Measurements from ENCODE around the gene POLD3.

The POLD3 gene

GRCh38 chr11:74551754-74552145 is 40.6 kb upstream of the POLD3 start:
- TF ChIP-seq TAF1 (IDR thresholded peaks at IDR 0.05; ENCODE audit: borderline replicate concordance, insufficient read depth, low read length) (no peak), POLR2AphosphoS5 (IDR thresholded peaks at IDR 0.05; ENCODE audit: low read depth, low read length) (no peak), SIN3A (IDR thresholded peaks at IDR 0.05; ENCODE audit: borderline replicate concordance, insufficient read depth, low read length) (no peak), FOXP2 (optimal IDR thresholded peaks at IDR 0.05; ENCODE audit: borderline replicate concordance, extremely low read depth, extremely low read length, insufficient read depth) (no peak), REST (IDR thresholded peaks at IDR 0.05; ENCODE audit: insufficient read depth in 1 of 2, low read depth in 2 of 2, low read length in 2 of 2) (no peak)

- no peak for TF ChIP-seq TAF1 (IDR thresholded peaks at IDR 0.05; ENCODE audit: borderline replicate concordance, insufficient read depth, low read length)
- TF ChIP-seq SIN3A (IDR thresholded peaks at IDR 0.05; ENCODE audit: borderline replicate concordance, insufficient read depth, low read length): no peak
- TF ChIP-seq FOXP2 (optimal IDR thresholded peaks at IDR 0.05; ENCODE audit: borderline replicate concordance, extremely low read depth, extremely low read length, insufficient read depth): no peak
- TF ChIP-seq POLR2AphosphoS5 (IDR thresholded peaks at IDR 0.05; ENCODE audit: low read depth, low read length): no peak
- no peak for TF ChIP-seq REST (IDR thresholded peaks at IDR 0.05; ENCODE audit: insufficient read depth in 1 of 2, low read depth in 2 of 2, low read length in 2 of 2)
Measured at GRCh38 chr11:74557526-74557925, 34.9 kb upstream of the POLD3 start.

- TF ChIP-seq SIN3A (IDR thresholded peaks at IDR 0.05; ENCODE audit: borderline replicate concordance, insufficient read depth, low read length): no peak
- no peak for TF ChIP-seq POLR2AphosphoS5 (IDR thresholded peaks at IDR 0.05; ENCODE audit: low read depth, low read length)
- TF ChIP-seq FOXP2 (optimal IDR thresholded peaks at IDR 0.05; ENCODE audit: borderline replicate concordance, extremely low read depth, extremely low read length, insufficient read depth): no peak
- TF ChIP-seq REST (IDR thresholded peaks at IDR 0.05; ENCODE audit: insufficient read depth in 1 of 2, low read depth in 2 of 2, low read length in 2 of 2): no peak
- TF ChIP-seq TAF1 (IDR thresholded peaks at IDR 0.05; ENCODE audit: borderline replicate concordance, insufficient read depth, low read length): no peak
Measured at GRCh38 chr11:74559110-74559933, 33.1 kb upstream of the POLD3 start.

GRCh38 chr11:74559934-74560309 is 32.5 kb upstream of the POLD3 start:
- TF ChIP-seq TAF1 (IDR thresholded peaks at IDR 0.05; ENCODE audit: borderline replicate concordance, insufficient read depth, low read length): no peak
- no peak for TF ChIP-seq POLR2AphosphoS5 (IDR thresholded peaks at IDR 0.05; ENCODE audit: low read depth, low read length)
- no peak for TF ChIP-seq SIN3A (IDR thresholded peaks at IDR 0.05; ENCODE audit: borderline replicate concordance, insufficient read depth, low read length)
- TF ChIP-seq REST (IDR thresholded peaks at IDR 0.05; ENCODE audit: insufficient read depth in 1 of 2, low read depth in 2 of 2, low read length in 2 of 2): no peak
- TF ChIP-seq FOXP2 (optimal IDR thresholded peaks at IDR 0.05; ENCODE audit: borderline replicate concordance, extremely low read depth, extremely low read length, insufficient read depth): no peak

Data from PFSK-1 (cell line).